ENCODE measurements around the gene DNLZ. TPM values are rescaled to one million over a fixed set of nuclear protein-coding genes. Genes with fewer than 3 reads are reported as not detected.

DNLZ gene
- total RNA-seq, 2 donors from 2014 or later = 39.4 to 41.3 TPM

DNA sequence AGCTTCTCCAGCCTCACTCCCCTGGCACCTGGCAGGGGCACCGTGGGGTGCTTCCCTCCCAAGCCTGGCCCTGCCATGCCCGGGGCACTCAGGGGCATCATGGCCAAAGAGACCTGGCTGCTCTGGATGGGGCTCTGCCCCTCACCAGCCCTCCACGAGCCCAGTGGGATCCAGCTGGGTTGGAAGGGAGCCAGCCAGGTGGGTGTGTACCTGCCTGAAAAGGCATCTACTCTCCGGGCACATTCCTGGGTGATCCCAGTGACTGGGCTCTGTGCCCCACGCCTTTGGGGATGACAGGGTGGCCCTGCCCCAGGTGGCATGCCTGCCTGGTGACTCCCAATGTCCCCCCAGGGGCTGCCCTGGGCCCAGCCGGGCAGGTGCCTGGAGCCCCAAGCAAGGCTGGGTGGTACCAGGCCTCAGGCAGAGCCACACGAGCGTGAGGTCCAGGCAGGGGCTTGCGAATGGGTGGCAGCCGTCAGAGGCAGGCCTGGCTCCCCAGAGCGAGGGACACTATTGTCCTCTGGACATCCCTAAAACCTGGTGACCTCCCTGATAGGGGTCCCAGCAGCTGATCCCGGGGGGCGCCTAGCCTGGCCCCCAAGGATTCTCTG, 35.4 kb downstream of the DNLZ start:
- DNase-seq (ENCODE audit: low spot score) = no peak
- H3K4me3 ChIP-seq = peak overlapping the region; percentile 68
- no peaks in the 10 kb centered on the region for H3K27me3 ChIP-seq (replicated peaks; ENCODE audit: insufficient read depth)
- no peak for TF ChIP-seq CTCF (IDR thresholded peaks at IDR 0.05)
- H3K27ac ChIP-seq = peak overlapping the region; percentile 31 to 41
- H3K36me3 ChIP-seq = no peaks in the 10 kb centered on the region
- no peak for ATAC-seq (ENCODE audit: insufficient number of reproducible peaks, low FRiP score, low read depth)
- H3K9me3 ChIP-seq = no peaks in the 10 kb centered on the region
- H3K4me1 ChIP-seq (ENCODE audit: control insufficient read depth in 1 of 2, low read depth in 2 of 2) = peaks cover 24 to 36% of the 10 kb centered on the region in 2 donors

GRCh38 chr9:136327304-136327974, 36.1 kb downstream of the DNLZ start, which contains the start of gene GPSM1:
Gene GPSM1 (plus strand): TSS chr9:136327539. CDS start chr9:136327696, 157 bp downstream.
- H3K4me1 ChIP-seq (ENCODE audit: control insufficient read depth in 1 of 2, low read depth in 2 of 2) = peaks cover 24 to 36% of the 10 kb centered on the region in 2 donors
- no peak for TF ChIP-seq CTCF (IDR thresholded peaks at IDR 0.05)
- peak within 1 kb of the TSS; percentile 68 for H3K4me3 ChIP-seq
- DNase-seq (ENCODE audit: low spot score) (no peak), ATAC-seq (ENCODE audit: insufficient number of reproducible peaks, low FRiP score, low read depth) (peak; percentile 66)
- H3K27me3 ChIP-seq (replicated peaks; ENCODE audit: insufficient read depth) = no peaks in the 10 kb centered on the region
- no peaks in the 10 kb centered on the region for H3K36me3 ChIP-seq
- peak within 1 kb of the TSS; percentile 67 to 73 for H3K27ac ChIP-seq
- no peaks in the 10 kb centered on the region for H3K9me3 ChIP-seq

- peaks cover 24 to 36% of the 10 kb centered on the region in 2 donors for H3K4me1 ChIP-seq (ENCODE audit: control insufficient read depth in 1 of 2, low read depth in 2 of 2)
Measured at GRCh38 chr9:136326761-136327303, 36.7 kb downstream of the DNLZ start.

GRCh38 chr9:136326061-136326760, 37.3 kb downstream of the DNLZ start:
- H3K27ac ChIP-seq = peak overlapping the region; percentile 67 to 73
- H3K4me1 ChIP-seq (ENCODE audit: control insufficient read depth in 1 of 2, low read depth in 2 of 2) = peaks cover 24 to 36% of the 10 kb centered on the region in 2 donors
- no peaks in the 10 kb centered on the region for H3K27me3 ChIP-seq (replicated peaks; ENCODE audit: insufficient read depth)
- ATAC-seq (ENCODE audit: insufficient number of reproducible peaks, low FRiP score, low read depth) (no peak), DNase-seq (ENCODE audit: low spot score) (no peak)
- H3K9me3 ChIP-seq = no peaks in the 10 kb centered on the region
- no peak for TF ChIP-seq CTCF (IDR thresholded peaks at IDR 0.05)
- no peaks in the 10 kb centered on the region for H3K36me3 ChIP-seq
- H3K4me3 ChIP-seq = peak overlapping the region; percentile 68

More at GRCh38 chr9:136326761-136327303, 36.7 kb downstream of the DNLZ start:
- Histone ChIP-seq H3K4me3 (peak overlapping the region; percentile 68), H3K9me3 (no peaks in the 10 kb centered on the region), H3K27me3 (replicated peaks; ENCODE audit: insufficient read depth) (no peaks in the 10 kb centered on the region), H3K36me3 (no peaks in the 10 kb centered on the region), H3K27ac (peak overlapping the region; percentile 67 to 73)
- no peak for TF ChIP-seq CTCF (IDR thresholded peaks at IDR 0.05)
- DNase-seq (ENCODE audit: low spot score) = no peak
- ATAC-seq (ENCODE audit: insufficient number of reproducible peaks, low FRiP score, low read depth) = no peak

DNA sequence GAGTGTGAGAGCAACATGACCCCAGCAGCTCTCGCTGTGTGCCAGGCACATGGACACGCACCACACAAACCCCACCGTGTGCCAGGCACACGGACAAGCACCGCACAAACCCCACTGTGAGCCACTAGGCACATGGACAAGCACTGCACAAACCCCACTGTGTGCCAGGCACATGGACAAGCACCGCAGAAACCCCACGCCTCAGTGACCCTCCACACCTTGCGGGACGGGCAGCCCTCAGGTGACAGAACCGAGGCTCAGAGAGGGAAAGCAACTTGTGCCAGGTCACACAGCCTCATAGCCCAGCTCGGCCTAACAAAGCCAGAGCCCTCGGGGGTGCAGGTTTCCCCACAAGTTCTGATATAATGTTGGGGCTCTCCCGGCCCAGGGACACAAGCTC, 38.2 kb downstream of the DNLZ start:
- Histone ChIP-seq H3K4me3 (no peak overlapping the region), H3K27ac (peak overlapping the region in 1 of 2 donors; percentile 73), H3K4me1 (ENCODE audit: control insufficient read depth in 1 of 2, low read depth in 2 of 2) (peaks cover 24 to 36% of the 10 kb centered on the region in 2 donors), H3K27me3 (replicated peaks; ENCODE audit: insufficient read depth) (no peaks in the 10 kb centered on the region), H3K9me3 (no peaks in the 10 kb centered on the region), H3K36me3 (no peaks in the 10 kb centered on the region)
- no peak for TF ChIP-seq CTCF (IDR thresholded peaks at IDR 0.05)
- no peak for DNase-seq (ENCODE audit: low spot score)
- ATAC-seq (ENCODE audit: insufficient number of reproducible peaks, low FRiP score, low read depth) = no peak

Data from thoracic aorta (tissue), 2 donors.